ENCODE measurements around the gene DVL2. TPM values are rescaled to one million over a fixed set of nuclear protein-coding genes. Genes with fewer than 3 reads are reported as not detected.

Gene DVL2
- total and polyA plus RNA-seq, 2 of the 13 experiments (the other 11 are each of a cell fraction or from before 2014, with no cell fraction given) = 5.7 to 38.2 TPM

- TF ChIP-seq FUBP1 (CRISPR knock-in tag; IDR thresholded peaks at IDR 0.05; ENCODE audit: borderline replicate concordance) (no peak), ELF3 (CRISPR knock-in tag; IDR thresholded peaks at IDR 0.05) (peak; percentile 9; the same call in 1 of the 2 replicates), ZNF891 (CRISPR knock-in tag; IDR thresholded peaks at IDR 0.05) (peak; percentile 53), CREBL2 (CRISPR knock-in tag; IDR thresholded peaks at IDR 0.05; ENCODE audit: borderline replicate concordance) (peak; percentile 62; the same call in 1 of the 2 replicates), PRDM10 (CRISPR knock-in tag; IDR thresholded peaks at IDR 0.05; ENCODE audit: low read depth) (no peak), MATR3 (CRISPR knock-in tag; IDR thresholded peaks at IDR 0.05) (no peak), SUZ12 (IDR thresholded peaks at IDR 0.05; ENCODE audit: low read depth, low read length) (peak; percentile 81), GABPA (IDR thresholded peaks at IDR 0.05; ENCODE audit: low read depth, low read length) (peak; percentile 25; the same call in 1 of the 2 replicates), GABPA (CRISPR knock-in tag; IDR thresholded peaks at IDR 0.05; ENCODE audit: low read depth) (peak; percentile 79), ZBTB42 (CRISPR knock-in tag; IDR thresholded peaks at IDR 0.05) (0 out of 2 replicates have a peak, but pooled peaks have one; percentile 72), ASH2L (IDR thresholded peaks at IDR 0.05; ENCODE audit: insufficient read length, low read depth, low read length) (peak; percentile 59), YEATS2 (CRISPR knock-in tag; IDR thresholded peaks at IDR 0.05; ENCODE audit: borderline replicate concordance) (peak; percentile 64; the same call in 1 of the 2 replicates), TFAP4 (IDR thresholded peaks at IDR 0.05; ENCODE audit: borderline replicate concordance, low read depth) (peak; percentile 56; the same call in 1 of the 2 replicates), RXRA (CRISPR knock-in tag; IDR thresholded peaks at IDR 0.05) (peak; percentile 99), ATF7-NPFF (CRISPR knock-in tag; IDR thresholded peaks at IDR 0.05; ENCODE audit: low read depth) (peak; percentile 76; the same call in 1 of the 2 replicates), ZFYVE20 (CRISPR knock-in tag; IDR thresholded peaks at IDR 0.05; ENCODE audit: borderline replicate concordance, low read depth) (0 out of 2 replicates have a peak, but pooled peaks have one; percentile 25), POLR2A (IDR thresholded peaks at IDR 0.05; ENCODE audit: insufficient read depth in 1 of 2, low read depth in 2 of 2, low read length in 2 of 2) (peak; percentile 88 to 94)
- TF ChIP-seq, protein P1, sequence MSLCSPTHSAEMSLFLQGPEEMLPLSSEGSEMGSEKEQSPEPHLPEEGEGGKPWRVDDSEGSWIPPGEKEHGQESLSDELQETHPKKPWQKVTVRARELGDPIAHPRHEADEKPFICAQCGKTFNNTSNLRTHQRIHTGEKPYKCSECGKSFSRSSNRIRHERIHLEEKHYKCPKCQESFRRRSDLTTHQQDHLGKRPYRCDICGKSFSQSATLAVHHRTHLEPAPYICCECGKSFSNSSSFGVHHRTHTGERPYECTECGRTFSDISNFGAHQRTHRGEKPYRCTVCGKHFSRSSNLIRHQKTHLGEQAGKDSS (CRISPR knock-in tag; IDR thresholded peaks at IDR 0.05; ENCODE audit: borderline replicate concordance, low read depth) = no peak
- TF ChIP-seq, protein P2, sequence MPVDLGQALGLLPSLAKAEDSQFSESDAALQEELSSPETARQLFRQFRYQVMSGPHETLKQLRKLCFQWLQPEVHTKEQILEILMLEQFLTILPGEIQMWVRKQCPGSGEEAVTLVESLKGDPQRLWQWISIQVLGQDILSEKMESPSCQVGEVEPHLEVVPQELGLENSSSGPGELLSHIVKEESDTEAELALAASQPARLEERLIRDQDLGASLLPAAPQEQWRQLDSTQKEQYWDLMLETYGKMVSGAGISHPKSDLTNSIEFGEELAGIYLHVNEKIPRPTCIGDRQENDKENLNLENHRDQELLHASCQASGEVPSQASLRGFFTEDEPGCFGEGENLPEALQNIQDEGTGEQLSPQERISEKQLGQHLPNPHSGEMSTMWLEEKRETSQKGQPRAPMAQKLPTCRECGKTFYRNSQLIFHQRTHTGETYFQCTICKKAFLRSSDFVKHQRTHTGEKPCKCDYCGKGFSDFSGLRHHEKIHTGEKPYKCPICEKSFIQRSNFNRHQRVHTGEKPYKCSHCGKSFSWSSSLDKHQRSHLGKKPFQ (CRISPR knock-in tag; IDR thresholded peaks at IDR 0.05; ENCODE audit: insufficient replicate concordance) = peak; percentile 14
Measured at GRCh38 chr17:7219812-7220592, 14.3 kb downstream of the DVL2 start, which contains the start of the genes ACADVL and DLG4 (continued).

All from HepG2 (cell line).